HG02981 (cell line): ENCODE measurements around the gene LRRC61.
"Not testable (repeated sequence)": the region's sequence is repeated elsewhere in the genome, so short reads cannot be mapped to it uniquely, and the experiment has no call there.

ENCODE experiments used
- ATAC-seq: cut with Tn5 transposase; IDR thresholded peaks from one replicate; pipeline ENCODE4 v1.9.1; 2021; ENCODE audit warnings: mild to moderate bottlenecking, moderate library complexity; ENCODE audit not compliant: unreplicated experiment

LRRC61 gene

GRCh38 chr7:150307129-150307528 lies 16.0 kb upstream of the LRRC61 start:
- no peak for ATAC-seq

GRCh38 chr7:150307904-150308303 lies 15.3 kb upstream of the LRRC61 start:
- no peak for ATAC-seq

DNA sequence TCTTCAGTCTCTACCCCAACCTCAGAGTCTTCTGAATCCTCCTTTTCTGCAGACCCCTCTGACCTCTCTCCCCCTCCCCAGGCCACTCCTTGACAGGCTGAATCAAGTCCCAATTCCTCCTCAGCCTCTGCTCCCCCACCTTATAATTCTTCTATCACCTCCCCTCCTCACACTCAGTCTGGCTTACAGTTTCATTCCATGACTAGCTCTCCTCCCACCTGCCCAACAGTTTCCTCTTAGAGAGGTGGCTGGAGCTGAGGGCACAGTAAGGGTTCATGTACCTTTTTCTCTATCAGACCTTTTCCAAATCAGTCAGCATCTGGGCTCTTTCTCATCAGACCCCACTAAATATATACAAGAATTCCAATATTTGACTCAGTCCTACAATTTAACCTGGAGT lies 14.6 kb upstream of the LRRC61 start:
- no peak for ATAC-seq

DNA sequence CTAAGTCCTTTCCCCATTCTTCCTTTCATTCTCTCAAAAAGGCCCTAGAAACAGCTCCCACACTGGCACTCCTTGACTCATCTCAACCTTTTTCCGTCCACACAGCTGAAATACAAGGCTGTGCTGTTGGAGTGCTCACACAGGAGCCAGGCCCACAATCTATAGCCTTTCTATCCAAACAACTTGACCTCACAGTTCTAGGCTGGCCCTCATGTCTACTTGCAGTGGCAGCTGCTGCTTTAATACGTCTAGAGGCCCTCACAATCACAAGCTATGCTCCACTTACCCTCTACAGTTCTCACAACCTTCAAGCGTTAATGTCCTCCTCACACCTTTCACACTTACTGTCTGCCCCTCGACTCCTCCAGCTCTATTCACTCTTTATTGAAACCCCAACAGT lies 12.0 kb upstream of the LRRC61 start:
- ATAC-seq, result no peak

DNA sequence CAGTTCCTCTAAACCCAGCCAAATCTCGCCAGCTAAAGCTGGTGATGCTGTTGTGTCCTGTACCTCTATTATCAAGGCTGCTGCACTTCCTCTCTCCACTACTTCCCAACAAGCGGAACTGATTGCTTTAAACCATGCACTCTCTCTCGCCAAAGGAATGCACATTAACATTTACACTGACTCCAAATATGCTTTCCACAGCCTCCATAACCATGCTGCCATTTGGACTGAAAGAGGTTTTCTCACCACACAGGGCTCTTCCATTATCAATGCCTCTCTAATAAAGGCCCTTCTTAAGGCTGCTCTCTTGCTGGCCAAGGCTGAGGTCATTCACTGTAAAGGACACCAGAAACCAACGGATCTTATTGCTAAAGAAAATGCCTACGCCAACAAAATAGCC lies 11.4 kb upstream of the LRRC61 start:
- no peak for ATAC-seq

DNA sequence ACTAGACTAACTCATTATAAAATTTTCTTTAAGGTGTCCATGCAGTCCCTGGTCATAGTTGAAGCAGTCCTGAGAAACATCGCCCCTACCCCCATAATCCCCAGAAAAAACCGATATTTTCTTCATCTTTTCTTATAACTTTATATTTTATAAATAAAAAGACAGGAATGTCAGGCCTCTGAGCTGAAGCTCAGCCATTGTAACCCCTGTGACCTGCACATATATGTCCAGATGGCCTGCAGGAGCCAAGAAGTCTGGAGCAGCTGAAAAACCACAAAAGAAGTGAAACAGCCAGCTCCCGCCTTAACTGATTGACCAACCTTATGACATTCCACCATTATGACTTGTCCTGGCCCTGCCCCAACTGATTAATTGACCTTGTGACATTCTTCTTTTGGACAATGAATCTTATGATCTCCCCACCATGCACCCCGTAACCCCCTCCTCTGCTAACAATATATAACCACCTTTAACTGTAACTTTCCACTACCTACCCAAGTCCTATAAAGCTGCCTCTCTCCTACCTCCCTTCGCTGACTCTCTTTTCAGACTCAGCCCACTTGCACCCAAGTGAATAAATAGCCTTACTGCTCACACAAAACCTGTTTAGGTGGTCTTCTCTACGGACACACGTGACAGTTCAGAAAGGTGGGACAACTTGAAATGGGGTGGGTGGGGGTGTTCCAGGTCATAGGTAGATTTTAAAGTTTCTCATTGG lies 10.3 kb upstream of the LRRC61 start:
- not testable (repeated sequence) for ATAC-seq

DNA sequence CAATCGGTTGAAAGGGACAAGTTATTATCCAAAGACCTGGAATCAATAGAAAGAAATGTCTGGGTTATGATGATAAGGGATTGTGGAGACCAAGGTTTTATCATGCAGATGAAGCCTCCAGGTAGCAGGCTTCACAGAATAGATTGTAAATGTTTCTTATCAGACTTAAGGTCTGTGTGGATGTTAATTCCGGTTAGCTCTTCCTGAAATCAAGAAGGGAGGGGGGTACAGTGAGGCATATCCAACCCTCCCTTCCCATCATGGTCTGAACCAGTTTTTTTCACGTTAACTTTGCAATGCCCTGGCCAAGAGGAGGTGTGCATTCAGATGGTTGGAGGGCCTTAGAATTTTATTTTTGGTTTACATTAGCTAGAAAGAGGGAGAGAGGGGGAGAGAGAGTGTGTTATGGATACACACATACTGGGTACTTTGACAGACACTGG lies 9.8 kb upstream of the LRRC61 start:
- no peak for ATAC-seq

GRCh38 chr7:150313870-150314269 lies 9.3 kb upstream of the LRRC61 start:
- ATAC-seq, result no peak

DNA sequence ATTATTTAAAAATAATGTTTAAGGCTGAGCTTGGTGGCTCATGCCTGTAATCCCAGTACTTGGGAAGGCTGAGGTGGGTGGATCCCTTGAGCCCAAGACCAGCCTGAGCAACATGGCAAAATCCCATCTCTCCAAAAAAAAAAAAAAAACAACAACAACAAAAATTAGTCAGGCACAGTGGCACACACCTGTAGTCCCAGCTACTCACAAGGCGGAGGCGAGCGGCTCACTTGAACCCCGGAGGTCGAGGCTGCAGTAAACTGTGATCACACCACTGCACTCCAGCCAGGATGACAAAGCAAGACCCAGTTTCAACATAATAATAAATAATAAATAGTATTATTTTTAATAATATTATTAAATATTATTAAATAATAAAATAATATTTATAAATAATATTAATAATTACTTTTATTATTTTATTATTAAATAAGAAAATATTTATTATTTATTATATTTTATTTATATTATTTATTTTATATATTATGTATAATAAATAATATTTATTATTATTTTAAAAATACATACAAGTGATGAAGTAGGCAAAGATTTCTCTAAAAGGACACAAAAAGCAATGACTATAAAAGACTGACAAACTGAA lies 8.4 kb upstream of the LRRC61 start:
- no peak for ATAC-seq

- not testable (repeated sequence) for ATAC-seq
Measured at GRCh38 chr7:150316987-150317386, 6.2 kb upstream of the LRRC61 start.

DNA sequence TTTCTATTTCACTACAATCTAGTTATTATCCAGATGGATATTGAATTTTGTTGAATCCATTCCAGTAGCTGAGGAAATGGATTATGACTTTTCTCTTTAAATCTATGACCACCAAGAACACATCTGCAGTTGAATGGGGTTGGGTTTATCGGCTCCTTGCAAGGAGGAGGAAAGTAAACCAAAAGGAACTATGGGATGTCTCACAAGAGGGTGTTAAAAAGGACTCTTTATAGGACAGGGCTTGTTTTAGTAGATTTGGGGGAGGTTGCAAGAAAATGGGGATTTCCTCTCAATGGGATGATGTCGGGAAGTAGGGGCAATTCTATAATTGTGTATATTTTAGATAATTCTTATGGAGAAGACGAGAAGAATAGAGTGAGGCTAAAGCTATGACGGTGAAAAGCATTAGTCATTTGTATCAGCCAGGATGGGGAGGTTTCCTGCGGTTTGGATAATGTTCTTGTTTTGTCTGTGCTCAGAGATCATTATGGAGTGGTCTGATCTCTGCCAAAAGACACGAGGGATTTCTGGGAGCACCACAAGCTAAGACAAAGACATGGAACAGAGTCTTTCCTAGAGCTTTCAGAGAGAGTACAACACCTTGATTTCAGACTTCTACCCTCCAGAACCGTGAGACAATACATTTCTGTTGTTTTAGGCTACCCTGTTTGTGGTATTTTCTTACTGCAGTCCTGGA lies 5.3 kb upstream of the LRRC61 start:
- no peak for ATAC-seq

DNA sequence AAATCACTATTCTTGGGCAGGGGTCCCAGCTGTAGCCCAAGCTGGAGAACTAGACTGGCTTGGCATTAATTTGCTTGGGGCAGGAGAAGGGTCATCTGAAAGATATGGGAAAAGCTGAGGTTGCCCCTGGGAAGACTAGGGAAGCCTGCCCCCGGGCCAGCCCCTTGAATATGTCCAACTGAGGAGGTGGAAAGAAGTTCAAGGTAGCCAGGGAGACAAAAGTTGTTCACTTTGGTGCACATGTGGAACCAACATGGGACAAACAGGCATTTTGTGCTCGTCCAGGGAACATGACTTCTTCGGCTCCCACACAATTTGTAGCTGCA lies 1.4 kb upstream of the LRRC61 start:
- no peak for ATAC-seq

- peak; percentile 30 for ATAC-seq
Measured at GRCh38 chr7:150322114-150322832, 882 bp upstream of the LRRC61 start.

DNA sequence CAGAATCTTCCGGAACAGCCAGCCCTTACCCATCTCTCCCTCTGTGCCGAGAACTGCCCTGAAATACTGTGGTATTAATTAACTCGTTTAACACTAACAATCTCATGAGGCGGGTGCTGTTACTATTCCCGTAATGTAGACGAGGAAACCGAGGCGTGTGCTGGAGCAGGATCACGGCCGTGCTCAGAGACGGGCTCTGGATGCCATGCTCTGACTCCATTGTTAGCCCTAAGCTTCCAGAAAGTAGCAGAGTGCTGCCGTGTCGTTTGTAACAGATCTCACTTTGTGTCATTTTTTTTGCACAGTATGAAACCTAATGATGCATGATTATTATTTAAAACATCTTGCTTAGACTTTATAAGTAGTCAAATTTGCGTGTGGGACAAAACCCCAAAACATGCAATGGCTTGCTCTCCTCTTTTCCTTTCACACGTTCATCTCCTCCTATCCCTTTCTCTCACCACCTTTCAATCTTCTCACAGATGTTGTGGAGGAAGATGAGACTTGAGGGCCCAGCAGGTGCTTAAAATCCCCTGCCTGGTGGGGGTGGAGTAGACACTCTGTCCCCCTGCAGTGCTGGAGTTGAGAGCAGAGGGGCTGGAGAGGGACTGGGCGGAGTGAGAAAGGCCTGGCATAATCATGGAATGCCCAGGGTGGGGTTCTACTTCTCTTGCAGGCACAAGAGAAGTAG lies 672 bp downstream of the LRRC61 start:
- ATAC-seq, result peak; percentile 17

DNA sequence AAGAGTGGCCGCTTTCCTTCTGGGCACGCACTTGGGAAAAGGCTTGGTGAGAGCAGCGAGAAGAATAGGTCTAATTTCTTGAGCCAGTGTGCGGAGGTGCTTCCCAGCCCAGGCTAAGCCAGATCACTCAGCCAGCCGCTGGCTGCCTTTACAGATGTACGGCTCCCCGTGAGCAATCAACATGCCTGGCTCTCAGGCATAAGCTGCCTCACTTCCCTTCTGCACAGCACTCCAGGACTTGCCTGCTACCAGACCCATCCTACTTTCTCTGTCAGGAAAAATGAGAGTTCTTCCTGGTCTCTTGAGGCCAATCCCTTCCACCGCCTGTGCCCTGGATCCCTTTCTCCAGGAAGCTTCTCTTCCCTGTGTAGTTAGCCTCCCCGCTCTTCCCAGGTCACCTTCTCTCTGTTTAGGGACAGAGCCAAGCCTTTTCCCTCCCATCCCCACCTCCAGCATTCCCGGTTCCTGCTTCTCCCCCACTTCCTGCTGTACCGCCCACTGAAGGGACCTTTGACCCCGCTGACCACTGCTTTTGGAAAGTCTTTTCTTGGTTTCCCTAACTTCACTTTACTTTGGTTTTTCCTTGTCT lies 1.3 kb downstream of the LRRC61 start:
- ATAC-seq, result no peak

DNA sequence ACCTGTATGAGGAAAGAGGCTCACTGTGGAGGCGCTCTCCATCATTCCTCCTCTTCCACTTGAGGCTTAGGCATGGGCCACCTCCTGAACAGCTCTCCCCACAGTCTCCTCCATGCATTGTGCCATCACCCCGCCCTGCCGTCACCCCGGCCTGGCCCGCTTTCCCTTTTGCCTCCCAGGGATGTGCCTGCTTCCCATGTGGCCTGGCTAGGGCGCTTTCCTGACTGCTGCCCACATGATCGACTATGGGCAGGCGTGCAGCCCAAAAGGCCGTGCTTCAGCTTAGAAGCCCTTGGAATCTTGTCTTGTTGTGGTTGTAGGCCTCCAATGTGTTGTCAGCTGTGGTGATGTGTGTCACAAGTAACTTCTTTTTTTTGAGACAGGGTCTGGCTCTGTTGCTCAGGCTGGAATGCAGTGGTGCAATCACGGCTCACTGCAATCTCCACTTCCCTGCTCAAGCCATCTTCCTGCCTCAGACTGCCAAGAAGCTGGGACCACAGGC lies 2.0 kb downstream of the LRRC61 start:
- no peak for ATAC-seq

DNA sequence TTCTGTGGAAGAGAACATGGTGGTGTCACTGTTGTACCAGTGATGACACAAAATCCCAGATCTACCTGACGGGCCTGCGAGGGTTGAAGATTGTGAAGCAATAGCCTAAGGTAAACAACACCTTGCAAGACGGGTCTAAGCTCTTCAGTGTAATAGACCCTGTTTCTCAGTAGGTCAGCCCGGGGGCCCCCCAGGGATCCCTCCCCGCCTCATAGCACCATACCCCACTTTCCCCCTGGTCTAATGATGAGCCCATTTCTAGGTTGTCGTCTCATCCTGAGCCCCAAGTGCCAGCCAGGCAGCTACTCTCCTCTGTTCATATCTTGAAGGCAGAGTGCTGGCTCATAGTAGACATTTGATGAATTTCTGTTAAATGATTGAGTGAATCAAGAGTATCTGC lies 2.7 kb downstream of the LRRC61 start:
- no peak for ATAC-seq

- no peak for ATAC-seq
Measured at GRCh38 chr7:150326657-150327268, 3.6 kb downstream of the LRRC61 start.

DNA sequence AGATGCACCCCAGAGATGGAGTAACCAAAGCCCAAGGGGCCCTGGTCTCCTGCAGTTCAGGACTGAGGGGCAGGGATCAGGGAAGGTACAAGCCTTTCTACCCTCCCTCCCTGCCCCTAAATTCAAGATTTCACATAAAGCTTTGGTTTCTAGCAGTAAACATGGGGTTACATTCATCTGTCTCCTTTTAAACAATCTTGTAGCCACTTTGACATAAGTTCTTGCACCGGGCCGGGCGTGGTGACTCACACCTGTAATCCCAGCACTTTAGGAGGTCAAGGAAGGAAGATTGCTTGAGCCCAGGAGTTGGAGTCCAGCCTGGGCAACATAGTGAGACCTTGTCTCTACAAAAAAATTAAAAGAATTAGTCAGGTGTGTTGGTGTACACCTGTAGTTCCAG lies 4.2 kb downstream of the LRRC61 start:
- no peak for ATAC-seq
